KBM-7 (cell line): ENCODE measurements around the gene ZNF211.

Source experiments
- DNase-seq: peaks from one replicate; pipeline ENCODE4 v3.0.0-alpha.2; 2015
- in situ Hi-C: fragments of 300-500 bp; cut with MboI; formaldehyde crosslinking; loops from 2 replicates; pipeline ENCODE4 v1.14.3; 2020; ENCODE audit warnings: low sequenced_read_pairs, low pct_unique_long_range_greater_than_20kb, mixed read lengths

The ZNF211 gene

GRCh38 chr19:57632987-57633831 lies at the start of gene ZNF211:
TSS of gene ZNF211 (plus strand) at chr19:57633168. CDS start at chr19:57633347, 179 bp downstream.
- peak; percentile 92 for DNase-seq
- in situ Hi-C loops, result no loop called here

- DNase-seq, result no peak
- in situ Hi-C loops, result no loop called here
Measured at GRCh38 chr19:57583521-57584416, 49.2 kb upstream of the ZNF211 start, which contains the start of gene ZIK1. TSS of gene ZIK1 (plus strand) at chr19:57584145. CDS start at chr19:57584357, 212 bp downstream.

GRCh38 chr19:57587529-57587928 lies 45.4 kb upstream of the ZNF211 start:
- in situ Hi-C loops, result no loop called here

GRCh38 chr19:57599377-57599760 lies 33.6 kb upstream of the ZNF211 start:
- DNase-seq, result no peak
- in situ Hi-C loops, result no loop called here

More at GRCh38 chr19:57587529-57587928, 45.4 kb upstream of the ZNF211 start:
- no peak for DNase-seq

GRCh38 chr19:57599761-57600383 lies 33.1 kb upstream of the ZNF211 start, which contains the start of gene ZNF530:
TSS of gene ZNF530 (plus strand) at chr19:57599885. CDS start at chr19:57604346, 4,461 bp downstream.
- DNase-seq, result peak; percentile 91
- in situ Hi-C loops, result no loop called here

- DNase-seq, result no peak
- in situ Hi-C loops, result no loop called here
Measured at GRCh38 chr19:57606931-57607330, 26.0 kb upstream of the ZNF211 start.

GRCh38 chr19:57611113-57611512 lies 21.9 kb upstream of the ZNF211 start:
- in situ Hi-C loops, result no loop called here
- DNase-seq, result no peak

GRCh38 chr19:57613941-57614743 lies 18.8 kb upstream of the ZNF211 start, which contains the start of gene ZNF134:
TSS of gene ZNF134 (plus strand) at chr19:57614242. CDS start at chr19:57619469, 5,227 bp downstream.
- in situ Hi-C loops, result no loop called here
- DNase-seq, result peak; percentile 92

GRCh38 chr19:57615346-57615745 lies 17.6 kb upstream of the ZNF211 start:
- DNase-seq, result no peak
- in situ Hi-C loops, result no loop called here

- in situ Hi-C loops, result no loop called here
- peak; percentile 27 for DNase-seq
Measured at GRCh38 chr19:57620673-57621348, 12.2 kb upstream of the ZNF211 start.

- no peak for DNase-seq
- in situ Hi-C loops, result no loop called here
Measured at GRCh38 chr19:57623091-57623490, 9.9 kb upstream of the ZNF211 start.

- in situ Hi-C loops, result no loop called here
Measured at GRCh38 chr19:57633832-57634131, 814 bp downstream of the ZNF211 start.

GRCh38 chr19:57637379-57637778 lies 4.4 kb downstream of the ZNF211 start:
- DNase-seq, result no peak
- in situ Hi-C loops, result no loop called here

More at GRCh38 chr19:57633832-57634131, 814 bp downstream of the ZNF211 start:
- DNase-seq, result no peak

- no peak for DNase-seq
- in situ Hi-C loops, result no loop called here
Measured at GRCh38 chr19:57641715-57642234, 8.8 kb downstream of the ZNF211 start.

GRCh38 chr19:57642396-57643046 lies 9.6 kb downstream of the ZNF211 start:
- in situ Hi-C loops, result no loop called here
- DNase-seq, result no peak

GRCh38 chr19:57643734-57644133 lies 10.8 kb downstream of the ZNF211 start:
- in situ Hi-C loops, result no loop called here
- DNase-seq, result no peak

GRCh38 chr19:57648331-57649003 lies 15.5 kb downstream of the ZNF211 start:
- in situ Hi-C loops, result no loop called here
- DNase-seq, result no peak
